AG04449 (cell line): ENCODE measurements around the gene ARID3A.

Experiments used
- CTCF ChIA-PET: fragments of 350-600 bp; formaldehyde crosslinking; extraction: SDS; loops from one replicate; lab custom pipeline; 2021; ENCODE audit warnings: antibody characterized with exemption; lab: Yijun Ruan, JAX
- POLR2A ChIA-PET: fragments of 400-600, 350-600 bp; formaldehyde crosslinking; extraction: SDS; loops from one replicate; lab custom pipeline; 2020; ENCODE audit warnings: antibody characterized with exemption, inconsistent platforms; lab: Yijun Ruan, JAX
- DNase-seq: peaks from one replicate; pipeline ENCODE4 v3.0.0-alpha.2; 2010; ENCODE audit warnings: low read depth, low spot score
- H3K4me3 ChIP-seq: 2 replicates; pipeline ENCODE4 v1.5.1; 2011; ENCODE audit warnings: low read depth, mild to moderate bottlenecking, control low read depth, low read length
- TF ChIP-seq, protein P1 (sequence below): IDR thresholded peaks from one replicate; pipeline ENCODE4 v1.5.1; 2011; ENCODE audit warnings: mild to moderate bottlenecking, moderate library complexity, low read length, control low read depth, inconsistent platforms; ENCODE audit not compliant: insufficient read depth; ENCODE audit errors: missing control alignments

The ARID3A gene

DNA sequence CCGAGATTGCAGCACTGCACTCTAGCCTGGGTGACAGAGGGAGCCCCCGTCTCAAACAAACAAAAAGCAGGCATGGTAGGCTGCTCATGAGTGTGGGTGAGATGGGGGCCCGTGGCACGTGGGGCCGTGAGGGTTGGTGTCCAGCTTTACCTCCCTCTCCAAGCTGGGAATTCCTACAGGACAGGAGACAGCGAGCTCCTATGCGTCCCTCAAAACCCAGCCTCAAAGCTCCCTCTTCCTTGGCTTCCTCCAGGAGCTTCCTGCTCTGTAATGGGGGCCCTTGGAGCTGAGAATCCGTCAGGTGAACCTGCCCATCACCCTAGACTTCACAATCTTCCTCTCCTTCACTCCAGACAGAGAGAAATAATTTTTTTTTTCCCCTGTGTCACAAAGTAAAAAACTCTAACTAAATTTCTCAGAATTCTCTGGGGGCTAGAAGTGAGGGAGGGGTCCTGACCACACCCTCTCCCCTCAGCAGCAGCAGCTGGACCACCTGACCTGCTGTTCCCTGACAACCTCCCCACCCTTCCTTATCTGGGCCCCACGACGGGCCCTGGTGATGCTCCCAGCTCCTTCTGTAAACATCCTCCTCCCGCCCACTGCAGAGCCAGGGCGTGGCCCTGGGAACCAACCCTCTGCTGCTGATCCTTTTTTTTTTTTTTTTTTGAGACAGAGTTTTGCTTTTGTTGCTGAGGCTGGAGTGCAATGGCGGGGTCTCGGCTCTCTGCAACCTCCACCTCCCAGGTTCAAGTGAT is 36.2 kb downstream of the ARID3A start:
- no peak for DNase-seq
- no peak overlapping the region for H3K4me3 ChIP-seq
- TF ChIP-seq, protein P1, sequence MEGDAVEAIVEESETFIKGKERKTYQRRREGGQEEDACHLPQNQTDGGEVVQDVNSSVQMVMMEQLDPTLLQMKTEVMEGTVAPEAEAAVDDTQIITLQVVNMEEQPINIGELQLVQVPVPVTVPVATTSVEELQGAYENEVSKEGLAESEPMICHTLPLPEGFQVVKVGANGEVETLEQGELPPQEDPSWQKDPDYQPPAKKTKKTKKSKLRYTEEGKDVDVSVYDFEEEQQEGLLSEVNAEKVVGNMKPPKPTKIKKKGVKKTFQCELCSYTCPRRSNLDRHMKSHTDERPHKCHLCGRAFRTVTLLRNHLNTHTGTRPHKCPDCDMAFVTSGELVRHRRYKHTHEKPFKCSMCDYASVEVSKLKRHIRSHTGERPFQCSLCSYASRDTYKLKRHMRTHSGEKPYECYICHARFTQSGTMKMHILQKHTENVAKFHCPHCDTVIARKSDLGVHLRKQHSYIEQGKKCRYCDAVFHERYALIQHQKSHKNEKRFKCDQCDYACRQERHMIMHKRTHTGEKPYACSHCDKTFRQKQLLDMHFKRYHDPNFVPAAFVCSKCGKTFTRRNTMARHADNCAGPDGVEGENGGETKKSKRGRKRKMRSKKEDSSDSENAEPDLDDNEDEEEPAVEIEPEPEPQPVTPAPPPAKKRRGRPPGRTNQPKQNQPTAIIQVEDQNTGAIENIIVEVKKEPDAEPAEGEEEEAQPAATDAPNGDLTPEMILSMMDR: no peak
- ChIA-PET POLR2A (interaction anchor here (0.7 to 0.8 kb wide), 2 partner anchors 9 to 21 kb away, joined by 3 to 5 read pairs; no protein-coding TSS in a partner anchor), CTCF (interaction anchor here (1.2 to 7.1 kb wide), 3 partner anchors 8 to 21 kb away, joined by 3 to 37 read pairs (median 10); partner anchors contain the start of gene WDR18)

DNA sequence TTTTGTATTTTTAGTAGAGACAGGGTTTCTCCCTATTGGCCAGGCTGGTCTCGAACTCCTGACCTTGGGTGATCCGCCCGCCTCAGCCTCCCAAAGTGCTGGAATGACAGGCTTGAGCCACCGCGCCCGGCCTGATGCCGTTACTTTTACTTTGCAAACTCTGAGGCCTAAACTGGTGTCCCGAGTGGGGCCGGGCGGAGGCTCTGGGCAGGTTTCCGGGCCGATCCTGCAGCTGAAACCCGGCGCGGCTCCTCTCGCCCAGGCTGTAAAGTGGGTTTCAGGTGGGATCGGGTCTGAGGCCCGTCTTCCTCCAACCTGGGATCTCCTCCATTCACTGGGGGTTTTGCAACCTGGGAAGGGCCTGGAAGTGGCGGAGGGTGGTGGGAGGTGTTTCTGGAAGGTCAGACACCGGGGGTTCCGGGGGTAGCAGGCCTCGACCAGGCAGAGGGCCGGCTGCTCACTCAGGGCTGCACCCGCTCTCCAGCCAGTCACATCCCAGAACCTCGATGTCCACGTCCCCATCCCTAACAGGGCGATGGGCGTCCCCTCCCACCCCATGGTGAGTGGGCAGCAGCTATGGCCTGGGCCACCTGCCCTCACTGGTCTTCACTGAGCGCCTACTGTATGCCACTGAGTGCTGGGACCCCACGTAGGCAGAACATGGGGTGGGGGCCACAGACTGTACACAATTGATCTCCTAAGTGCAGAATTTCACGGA is 37.0 kb downstream of the ARID3A start:
- DNase-seq: no peak
- ChIA-PET CTCF (interaction anchor here (1.5 to 7.1 kb wide), 2 partner anchors 11 to 20 kb away, joined by 3 to 37 read pairs; partner anchors contain the start of gene WDR18), POLR2A (interaction anchor here (0.8 kb wide), 1 partner anchor 21 kb away, joined by 3 read pairs; no protein-coding TSS in a partner anchor)
- TF ChIP-seq, protein P1: no peak
- H3K4me3 ChIP-seq: no peak overlapping the region

DNA sequence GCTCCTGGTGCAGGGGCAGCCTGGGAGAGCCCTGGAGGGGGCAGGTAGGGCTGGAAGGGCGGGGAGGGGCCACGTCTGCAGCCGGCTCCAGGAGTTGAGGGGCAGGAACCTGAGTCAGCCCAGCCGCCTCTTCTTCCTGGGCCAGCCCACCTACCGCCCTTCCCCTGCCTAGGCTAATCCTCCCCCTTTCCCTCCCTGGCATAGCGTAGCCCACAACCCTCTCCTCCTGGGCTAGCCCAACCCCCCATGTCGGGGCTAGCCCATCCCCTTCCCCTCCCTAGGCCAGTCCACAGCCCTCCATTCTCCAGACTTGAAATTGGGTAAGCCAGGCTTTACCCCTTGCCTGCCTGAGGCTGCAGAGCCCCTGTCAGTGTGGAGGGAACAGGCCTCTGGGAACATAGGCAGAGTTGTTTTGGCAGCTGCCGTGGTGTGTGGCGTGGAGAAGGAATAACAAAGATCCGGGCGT is 37.7 kb downstream of the ARID3A start:
- H3K4me3 ChIP-seq: no peak overlapping the region
- no peak for DNase-seq
- TF ChIP-seq, protein P1: no peak
- ChIA-PET CTCF (interaction anchor here (7.1 kb wide), 1 partner anchor 19 kb away, joined by 37 read pairs; the partner anchor contains the start of gene WDR18), POLR2A (no interaction called here)

DNA sequence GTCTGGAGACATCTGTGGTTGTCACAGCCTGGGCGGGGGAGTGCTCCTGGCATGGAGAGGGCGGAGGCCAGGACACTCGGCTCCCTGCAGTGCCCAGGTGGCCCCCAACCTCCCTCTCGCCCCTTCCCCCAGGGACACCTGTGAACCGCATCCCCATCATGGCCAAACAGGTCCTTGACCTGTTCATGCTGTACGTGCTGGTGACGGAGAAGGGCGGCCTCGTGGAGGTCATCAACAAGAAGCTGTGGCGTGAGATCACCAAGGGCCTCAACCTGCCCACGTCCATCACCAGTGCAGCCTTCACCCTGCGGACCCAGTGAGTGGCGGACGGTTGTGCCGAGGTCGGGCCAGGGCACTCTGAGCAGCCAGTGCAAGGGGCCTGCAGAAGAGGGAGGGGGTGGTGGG is 38.3 kb downstream of the ARID3A start:
- no peak overlapping the region for H3K4me3 ChIP-seq
- CTCF ChIA-PET: interaction anchor here (1.4 to 7.1 kb wide), 2 partner anchors 9 to 19 kb away, joined by 4 to 37 read pairs; partner anchors contain the start of gene WDR18
- TF ChIP-seq, protein P1: no peak
- POLR2A ChIA-PET: no interaction called here
- no peak for DNase-seq

DNA sequence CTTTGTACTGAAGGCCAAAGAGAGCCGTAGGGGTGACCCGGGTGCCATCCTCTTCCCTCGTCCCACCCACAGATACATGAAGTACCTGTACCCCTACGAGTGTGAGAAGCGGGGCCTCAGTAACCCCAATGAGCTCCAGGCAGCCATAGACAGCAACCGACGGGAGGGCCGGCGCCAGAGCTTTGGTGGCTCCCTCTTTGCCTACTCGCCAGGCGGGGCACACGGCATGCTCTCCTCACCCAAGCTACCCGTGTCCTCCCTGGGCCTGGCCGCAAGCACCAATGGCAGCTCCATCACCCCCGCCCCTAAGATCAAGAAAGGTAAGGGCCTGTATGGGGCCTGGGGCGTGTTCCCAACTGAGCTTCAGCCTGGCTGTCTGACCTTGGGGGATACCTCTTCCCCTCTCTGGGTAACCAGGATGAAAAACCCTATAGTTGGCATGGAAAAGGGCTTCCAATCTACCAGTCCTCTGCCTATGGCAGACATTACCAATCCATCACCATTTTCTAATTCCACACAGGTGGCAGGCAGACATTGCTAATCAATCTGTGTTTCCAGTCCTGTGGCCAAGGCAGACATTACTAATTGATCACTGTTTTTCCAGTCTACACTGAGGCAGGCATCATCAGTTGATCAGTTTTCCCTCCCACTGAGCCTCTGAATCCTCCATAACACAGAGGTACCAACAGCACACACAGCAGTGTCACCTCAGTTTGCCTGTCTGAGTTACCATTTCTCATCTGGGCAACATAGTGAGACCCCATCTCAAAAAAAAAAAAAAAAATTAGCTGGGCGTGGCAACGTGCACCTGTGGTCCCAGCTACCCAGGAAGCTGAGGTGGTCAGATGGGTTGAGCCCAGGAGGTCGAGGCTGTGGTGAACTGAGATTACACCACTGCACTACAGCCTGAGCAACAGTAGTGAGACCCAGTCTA is 39.2 kb downstream of the ARID3A start:
- ChIA-PET POLR2A (interaction anchor here (0.6 kb wide), 1 partner anchor 14 kb away, joined by 3 read pairs; no protein-coding TSS in a partner anchor), CTCF (interaction anchor here (1.4 to 7.1 kb wide), 2 partner anchors 8 to 18 kb away, joined by 4 to 37 read pairs; partner anchors contain the start of gene WDR18)
- no peak overlapping the region for H3K4me3 ChIP-seq
- TF ChIP-seq, protein P1: no peak
- no peak for DNase-seq
